ENCODE data around the gene ARHGAP28.

- TF ChIP-seq CTCF (IDR thresholded peaks at IDR 0.05) (no peak), POLR2A (IDR thresholded peaks at IDR 0.05) (no peak)
Measured at GRCh38 chr18:6891788-6892187, 162.3 kb downstream of the ARHGAP28 start.
